Karpas-422 (cell line): ENCODE data around the gene PLEKHG4B. TPM values are rescaled to one million over a fixed set of nuclear protein-coding genes. Genes with fewer than 3 reads are reported as not detected.

ENCODE experiments used
- DNase-seq: peaks from one replicate; pipeline ENCODE4 v3.0.0-alpha.2; 2015
- H2AFZ ChIP-seq: fragments of 200-600 bp; sonication (generic); 2 replicates; pipeline ENCODE4 v1.6.1; 2014; ENCODE audit warnings: antibody characterized with exemption, low read length, mixed read lengths
- H3K27ac ChIP-seq: fragments of 200-600 bp; sonication (generic); 2 replicates; pipeline ENCODE4 v1.5.1; 2014; ENCODE audit warnings: mild to moderate bottlenecking, low read length, moderate library complexity
- H3K27me3 ChIP-seq: fragments of 200-600 bp; sonication (generic); 2 replicates; pipeline ENCODE4 v1.6.1; 2014; ENCODE audit warnings: low read length, mixed read lengths
- H3K36me3 ChIP-seq: fragments of 200-600 bp; sonication (generic); 2 replicates; pipeline ENCODE4 v1.6.1; 2014; ENCODE audit warnings: low read length, mixed read lengths; ENCODE audit not compliant: insufficient read depth
- H3K4me1 ChIP-seq: fragments of 200-600 bp; sonication (generic); 2 replicates; pipeline ENCODE4 v1.6.1; 2014; ENCODE audit warnings: mild to moderate bottlenecking, low read length, mixed read lengths
- H3K4me2 ChIP-seq: fragments of 200-600 bp; sonication (generic); 2 replicates; pipeline ENCODE4 v1.6.1; 2014; ENCODE audit warnings: low read length, low read depth, mild to moderate bottlenecking; ENCODE audit not compliant: poor library complexity, severe bottlenecking
- H3K4me3 ChIP-seq: fragments of 200-600 bp; sonication (generic); 2 replicates; pipeline ENCODE4 v1.5.1; 2014; ENCODE audit warnings: mild to moderate bottlenecking, antibody characterized with exemption, low read length, mixed read lengths
- H3K79me2 ChIP-seq: fragments of 200-600 bp; sonication (generic); 2 replicates; pipeline ENCODE4 v1.6.1; 2014; ENCODE audit warnings: mild to moderate bottlenecking, low read length, mixed read lengths
- H3K9ac ChIP-seq: fragments of 200-600 bp; sonication (generic); 2 replicates; pipeline ENCODE4 v1.6.0; 2014; ENCODE audit warnings: low read length
- H3K9me2 ChIP-seq: fragments of 200-600 bp; sonication (generic), shearing (Covaris generic); replicated peaks from 2 replicates; pipeline ENCODE4 v1.6.0; 2014; ENCODE audit warnings: mild to moderate bottlenecking, low read length, moderate library complexity; ENCODE audit not compliant: insufficient read depth
- H3K9me3 ChIP-seq: fragments of 300-700, 200-600 bp; sonication (generic); 2 replicates; pipeline ENCODE4 v1.6.1; 2014; ENCODE audit warnings: low read length, mixed read lengths
- H4K20me1 ChIP-seq: fragments of 200-600 bp; sonication (generic); 2 replicates; pipeline ENCODE4 v1.6.1; 2014; ENCODE audit warnings: mild to moderate bottlenecking, antibody characterized with exemption, low read length, low read depth; ENCODE audit not compliant: insufficient read depth
- total RNA-seq: library from RNA; depleted of rRNA; stranded (reverse); fragments of >200 nt; shearing (Covaris generic); gene quantifications from 2 replicates; pipeline ENCODE4 v1.2.3, GENCODE V29; 2014; ENCODE audit warnings: low replicate concordance

PLEKHG4B gene
- total RNA-seq, 1 experiment from 2014 or later: not detected

DNA sequence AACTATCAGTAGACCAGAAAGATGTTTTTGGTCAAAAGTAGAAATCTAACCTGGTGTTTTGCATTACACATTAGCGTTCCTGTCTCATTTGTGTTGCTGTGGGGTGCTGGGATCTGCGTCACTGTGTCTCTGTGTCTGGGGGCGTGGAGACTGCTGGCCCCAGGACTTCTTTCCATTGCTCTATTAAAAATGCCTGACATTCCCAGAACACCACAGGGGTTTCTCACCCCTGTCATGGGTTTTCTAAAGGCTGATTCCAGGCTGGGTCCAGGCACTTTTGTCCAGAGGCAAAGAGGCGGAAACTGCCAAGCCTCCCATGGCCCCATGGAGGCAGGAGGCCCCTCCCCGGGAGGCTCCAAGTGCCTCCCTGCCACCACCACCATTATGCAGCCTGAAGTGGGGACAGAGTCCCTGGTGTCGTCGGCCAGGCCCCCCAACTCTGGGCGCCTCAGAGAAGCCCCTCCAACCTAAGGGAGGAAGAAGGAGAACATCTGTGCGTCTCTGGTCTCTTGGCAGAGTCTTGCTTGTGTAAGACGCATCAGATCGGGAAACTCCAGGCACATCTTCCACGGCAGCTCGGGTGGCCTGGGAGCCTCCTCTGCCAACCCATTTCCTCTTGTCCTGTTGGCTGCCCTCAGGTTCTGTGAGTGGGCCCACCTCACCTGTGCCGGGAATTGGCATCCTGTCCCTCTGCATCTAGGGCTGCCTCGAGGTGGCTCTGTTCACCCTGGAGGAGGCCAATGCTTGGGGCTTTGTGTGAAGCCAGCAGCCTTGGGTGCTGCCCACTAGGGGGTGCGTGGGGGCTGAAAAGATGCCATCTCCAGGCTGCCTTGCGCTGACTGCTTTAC is 13.8 kb upstream of the PLEKHG4B start:
- Histone ChIP-seq H3K27me3 (no peaks in the 10 kb centered on the region), H3K4me2 (no peak overlapping the region), H3K27ac (no peak overlapping the region), H3K9me2 (no peaks in the 10 kb centered on the region), H3K9ac (no peak overlapping the region), H4K20me1 (peaks cover 3% of the 10 kb centered on the region; the same call in 1 of the 2 replicates), H3K79me2 (no peaks in the 10 kb centered on the region), H3K9me3 (no peaks in the 10 kb centered on the region), H3K36me3 (no peaks in the 10 kb centered on the region), H3K4me1 (no peaks in the 10 kb centered on the region), H3K4me3 (no peak overlapping the region), H2AFZ (no peak overlapping the region)
- peak; percentile 86 for DNase-seq

DNA sequence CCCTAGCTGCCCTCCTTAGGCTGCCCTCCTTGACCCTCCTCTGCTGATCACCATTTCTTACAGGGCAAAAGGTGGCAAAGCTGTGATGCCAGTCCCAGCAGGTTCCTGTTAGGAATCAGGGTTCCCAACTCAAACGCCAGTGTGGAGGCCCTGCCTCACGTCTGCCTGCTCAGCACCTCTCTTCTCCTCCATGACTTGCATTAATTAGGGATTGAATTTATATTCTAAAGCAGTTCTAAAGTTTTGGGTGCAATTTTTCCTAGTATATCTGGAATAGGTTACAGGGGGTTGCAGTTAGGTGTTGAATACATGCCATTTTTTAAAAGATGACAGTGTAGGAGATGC is 13.2 kb upstream of the PLEKHG4B start:
- Histone ChIP-seq H3K27ac (no peak overlapping the region), H3K79me2 (no peaks in the 10 kb centered on the region), H3K27me3 (no peaks in the 10 kb centered on the region), H3K9me2 (no peaks in the 10 kb centered on the region), H4K20me1 (peaks cover 3% of the 10 kb centered on the region; the same call in 1 of the 2 replicates), H3K4me3 (no peak overlapping the region), H3K4me1 (no peaks in the 10 kb centered on the region), H3K4me2 (no peak overlapping the region), H3K9me3 (no peaks in the 10 kb centered on the region), H3K9ac (no peak overlapping the region), H2AFZ (no peak overlapping the region), H3K36me3 (no peaks in the 10 kb centered on the region)
- no peak for DNase-seq

DNA sequence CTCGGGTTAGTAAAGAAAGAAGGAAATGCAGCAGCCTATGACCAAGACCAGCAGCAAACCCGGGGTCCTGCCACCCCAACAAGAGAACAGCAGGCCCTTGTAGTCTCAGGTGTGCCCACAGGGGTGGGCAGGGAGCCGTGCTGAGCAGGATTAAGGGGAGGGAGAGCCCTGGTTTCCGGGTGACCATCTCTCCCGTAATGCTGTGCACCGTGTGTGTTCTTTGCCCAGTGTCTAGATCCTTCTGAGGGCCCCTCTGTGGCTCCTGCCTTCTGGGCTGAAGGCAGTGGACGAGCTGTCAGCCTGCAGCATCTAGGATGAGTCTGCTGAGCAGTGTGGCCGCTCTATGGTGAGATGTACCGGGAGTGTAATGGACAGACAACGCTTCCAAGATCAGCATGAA is 12.7 kb upstream of the PLEKHG4B start:
- Histone ChIP-seq H3K4me2 (no peak overlapping the region), H3K4me1 (no peaks in the 10 kb centered on the region), H3K36me3 (no peaks in the 10 kb centered on the region), H3K9me2 (no peaks in the 10 kb centered on the region), H3K79me2 (no peaks in the 10 kb centered on the region), H4K20me1 (peaks cover 3% of the 10 kb centered on the region; the same call in 1 of the 2 replicates), H3K4me3 (no peak overlapping the region), H3K27ac (no peak overlapping the region), H2AFZ (no peak overlapping the region), H3K27me3 (no peaks in the 10 kb centered on the region), H3K9ac (no peak overlapping the region), H3K9me3 (no peaks in the 10 kb centered on the region)
- no peak for DNase-seq

DNA sequence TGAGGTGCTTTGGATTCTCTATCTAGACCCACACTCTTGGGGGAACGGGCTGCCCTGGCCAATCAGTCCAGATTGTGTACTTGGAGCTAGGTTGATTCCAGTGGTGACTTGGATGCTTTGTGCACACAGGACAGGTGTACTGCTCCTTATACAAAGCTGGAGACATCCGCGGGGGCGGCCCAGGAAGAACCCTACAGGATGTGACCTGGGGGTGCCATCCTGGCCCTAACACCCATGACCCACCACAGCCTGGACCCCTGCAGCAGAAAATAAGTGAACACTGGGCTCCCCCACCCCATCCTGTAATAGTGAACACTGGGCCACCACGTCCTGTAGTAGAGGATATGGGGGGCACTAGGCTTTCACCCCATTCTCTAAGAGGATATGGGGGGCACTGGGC is 12.1 kb upstream of the PLEKHG4B start:
- Histone ChIP-seq H3K4me2 (no peak overlapping the region), H2AFZ (no peak overlapping the region), H3K27ac (no peak overlapping the region), H3K9me3 (no peaks in the 10 kb centered on the region), H3K4me1 (no peaks in the 10 kb centered on the region), H4K20me1 (peaks cover 3% of the 10 kb centered on the region; the same call in 1 of the 2 replicates), H3K79me2 (no peaks in the 10 kb centered on the region), H3K4me3 (no peak overlapping the region), H3K9me2 (no peaks in the 10 kb centered on the region), H3K27me3 (no peaks in the 10 kb centered on the region), H3K36me3 (no peaks in the 10 kb centered on the region), H3K9ac (no peak overlapping the region)
- no peak for DNase-seq

DNA sequence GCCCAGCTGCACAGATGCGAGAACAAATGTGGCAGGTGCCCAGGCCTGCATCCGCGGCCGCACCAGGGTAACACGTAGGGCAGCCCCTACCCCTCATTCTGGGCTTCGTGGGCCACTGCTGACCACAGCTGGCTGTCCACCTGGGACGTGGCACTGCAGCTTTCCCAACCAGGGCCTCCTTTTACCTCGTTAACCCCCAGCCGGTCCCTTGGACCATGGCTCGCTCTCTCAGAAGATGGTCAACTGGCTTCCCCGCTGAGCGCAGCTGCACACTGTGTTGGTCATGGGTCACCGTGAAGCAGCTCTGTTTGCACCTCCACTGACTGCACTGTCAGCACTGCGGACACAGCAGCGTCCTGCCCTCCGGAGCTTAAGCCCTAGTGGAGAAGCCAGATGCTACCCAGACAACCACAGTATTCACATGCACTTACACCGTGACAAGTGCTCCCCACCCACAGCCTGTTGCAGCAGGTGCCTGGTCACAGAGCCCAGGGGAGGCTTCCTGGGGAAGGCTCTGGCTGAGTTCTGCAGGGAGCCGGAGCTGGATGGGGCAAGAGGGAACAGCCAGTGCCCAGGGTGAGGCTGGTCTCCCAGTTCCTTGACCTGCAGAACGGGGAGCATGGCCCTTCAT is 10.5 kb upstream of the PLEKHG4B start:
- Histone ChIP-seq H3K79me2 (no peaks in the 10 kb centered on the region), H3K27ac (no peak overlapping the region), H3K9ac (no peak overlapping the region), H3K4me3 (no peak overlapping the region), H3K4me2 (no peak overlapping the region), H3K9me3 (no peaks in the 10 kb centered on the region), H3K36me3 (no peaks in the 10 kb centered on the region), H3K27me3 (no peaks in the 10 kb centered on the region), H4K20me1 (peaks cover 3% of the 10 kb centered on the region; the same call in 1 of the 2 replicates), H2AFZ (no peak overlapping the region), H3K9me2 (no peaks in the 10 kb centered on the region), H3K4me1 (no peaks in the 10 kb centered on the region)
- no peak for DNase-seq

DNA sequence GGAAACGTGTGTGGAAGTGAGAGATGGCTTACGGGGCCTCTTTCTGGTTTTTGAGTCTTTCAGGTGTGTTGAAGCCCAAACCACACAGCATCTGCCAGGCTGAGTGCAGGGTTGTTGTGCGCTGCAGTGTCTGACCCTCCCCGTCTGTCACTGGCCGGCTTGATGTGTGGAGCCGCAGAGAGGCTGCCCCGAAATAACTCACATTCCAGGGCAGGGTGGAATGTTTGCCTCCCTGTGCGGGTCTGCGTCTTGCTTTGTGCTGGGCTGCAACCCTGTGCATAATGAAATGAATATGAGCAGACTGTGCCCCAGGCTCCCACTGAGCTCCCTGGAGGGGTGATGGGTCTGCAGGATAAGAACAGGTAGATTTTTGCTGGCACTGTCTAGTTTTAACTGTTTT is 9.9 kb upstream of the PLEKHG4B start:
- Histone ChIP-seq H3K4me2 (no peak overlapping the region), H3K9me2 (no peaks in the 10 kb centered on the region), H2AFZ (no peak overlapping the region), H3K36me3 (no peaks in the 10 kb centered on the region), H4K20me1 (peaks cover 3% of the 10 kb centered on the region; the same call in 1 of the 2 replicates), H3K27me3 (no peaks in the 10 kb centered on the region), H3K4me3 (no peak overlapping the region), H3K9ac (no peak overlapping the region), H3K9me3 (no peaks in the 10 kb centered on the region), H3K27ac (no peak overlapping the region), H3K4me1 (no peaks in the 10 kb centered on the region), H3K79me2 (no peaks in the 10 kb centered on the region)
- no peak for DNase-seq

DNA sequence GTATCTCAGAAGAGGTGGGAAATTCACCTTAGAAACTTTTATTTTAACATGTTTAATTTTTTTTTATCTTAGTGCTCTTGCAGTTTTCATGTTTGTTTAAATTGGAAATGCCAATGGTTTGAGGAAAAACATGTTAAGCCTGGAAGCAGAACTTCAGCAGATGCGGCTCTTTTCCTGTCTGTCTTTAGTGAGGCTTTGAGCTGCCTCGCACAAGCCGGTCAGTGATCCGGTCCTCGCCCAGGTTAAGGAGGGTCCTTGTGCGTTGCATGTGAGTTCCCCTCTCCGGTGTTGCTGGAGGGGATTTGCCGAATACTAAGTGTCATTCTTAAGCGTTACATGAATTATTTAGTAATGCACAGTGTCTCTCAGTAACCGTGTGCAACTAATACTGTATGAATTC is 9.4 kb upstream of the PLEKHG4B start:
- H3K9me3 ChIP-seq: no peaks in the 10 kb centered on the region
- H3K4me3 ChIP-seq: no peak overlapping the region
- no peak overlapping the region for H3K4me2 ChIP-seq
- H2AFZ ChIP-seq: no peak overlapping the region
- H3K79me2 ChIP-seq: no peaks in the 10 kb centered on the region
- no peaks in the 10 kb centered on the region for H3K36me3 ChIP-seq
- no peaks in the 10 kb centered on the region for H3K4me1 ChIP-seq
- H4K20me1 ChIP-seq: peaks cover 3% of the 10 kb centered on the region; the same call in 1 of the 2 replicates
- no peaks in the 10 kb centered on the region for H3K27me3 ChIP-seq
- DNase-seq: no peak
- H3K9me2 ChIP-seq: no peaks in the 10 kb centered on the region
- H3K9ac ChIP-seq: no peak overlapping the region
- no peak overlapping the region for H3K27ac ChIP-seq

DNA sequence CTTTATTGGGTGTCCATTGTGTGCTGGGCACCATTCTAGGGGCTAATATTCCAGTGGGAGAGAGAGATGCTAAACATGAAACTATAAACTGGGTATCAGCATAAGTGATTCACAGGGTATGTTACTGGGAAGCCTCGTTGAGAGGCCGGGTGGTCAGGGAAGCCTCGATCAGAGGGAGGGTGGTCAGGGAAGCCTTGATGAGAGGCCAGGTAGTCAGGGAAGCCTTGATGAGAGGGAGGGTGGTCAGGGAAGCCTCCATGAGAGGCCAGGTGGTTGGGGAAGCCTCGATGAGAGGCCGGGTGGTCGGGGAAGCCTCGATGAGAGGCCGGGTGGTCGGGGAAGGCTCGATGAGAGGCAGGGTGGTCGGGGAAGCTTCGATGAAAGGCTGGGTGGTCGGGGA is 8.9 kb upstream of the PLEKHG4B start:
- Histone ChIP-seq H3K36me3 (no peaks in the 10 kb centered on the region), H3K27ac (no peak overlapping the region), H3K9ac (no peak overlapping the region), H3K9me2 (no peaks in the 10 kb centered on the region), H3K27me3 (no peaks in the 10 kb centered on the region), H3K9me3 (no peaks in the 10 kb centered on the region), H3K79me2 (no peaks in the 10 kb centered on the region), H3K4me1 (no peaks in the 10 kb centered on the region), H2AFZ (no peak overlapping the region), H4K20me1 (peaks cover 3% of the 10 kb centered on the region; the same call in 1 of the 2 replicates), H3K4me3 (no peak overlapping the region), H3K4me2 (no peak overlapping the region)
- DNase-seq: no peak
